ENCODE data around the gene MCOLN1.

Gene MCOLN1

GRCh38 chr19:7489609-7490044 is 32.8 kb upstream of the MCOLN1 start:
- Mint-ChIP-seq H3K4me1 (ENCODE audit: low read depth) (peaks cover 14% of the 10 kb centered on the region), H3K27me3 (ENCODE audit: low read depth) (no peaks in the 10 kb centered on the region), H3K27ac (peak overlapping the region; percentile 88), H3K36me3 (ENCODE audit: low read depth) (no peaks in the 10 kb centered on the region), H3K4me3 (peak overlapping the region; percentile 83), H3K9me3 (no peaks in the 10 kb centered on the region)

GRCh38 chr19:7492142-7492541 is 30.3 kb upstream of the MCOLN1 start:
- Mint-ChIP-seq H3K27ac (peak overlapping the region; percentile 8), H3K4me1 (ENCODE audit: low read depth) (peaks cover 14% of the 10 kb centered on the region), H3K36me3 (ENCODE audit: low read depth) (no peaks in the 10 kb centered on the region), H3K9me3 (no peaks in the 10 kb centered on the region), H3K27me3 (ENCODE audit: low read depth) (peaks cover 5% of the 10 kb centered on the region), H3K4me3 (no peak overlapping the region)

DNA sequence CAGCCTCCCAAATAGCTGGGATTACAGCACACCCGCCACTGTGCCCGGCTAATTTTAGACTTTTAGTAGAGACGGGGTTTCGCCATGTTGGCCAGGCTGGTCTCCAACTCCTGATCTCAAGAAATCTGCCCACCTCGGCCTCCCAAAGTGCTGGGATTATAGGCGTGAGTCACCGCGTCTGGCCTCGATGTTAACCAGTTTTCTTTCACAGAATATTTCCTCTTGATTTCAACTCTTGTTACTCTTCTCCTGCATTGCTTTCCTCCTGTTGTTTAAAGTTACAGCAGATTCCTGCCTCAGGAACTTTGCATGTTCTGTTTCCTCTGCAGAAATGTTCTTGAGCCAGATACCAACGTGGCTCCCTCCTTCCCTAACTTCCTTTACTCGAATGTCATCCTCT is 29.9 kb upstream of the MCOLN1 start:
- H3K36me3 Mint-ChIP-seq (ENCODE audit: low read depth) = no peaks in the 10 kb centered on the region
- peaks cover 5% of the 10 kb centered on the region for H3K27me3 Mint-ChIP-seq (ENCODE audit: low read depth)
- H3K4me3 Mint-ChIP-seq = no peak overlapping the region
- H3K4me1 Mint-ChIP-seq (ENCODE audit: low read depth) = peaks cover 14% of the 10 kb centered on the region
- H3K27ac Mint-ChIP-seq = peak overlapping the region; percentile 84
- no peaks in the 10 kb centered on the region for H3K9me3 Mint-ChIP-seq

DNA sequence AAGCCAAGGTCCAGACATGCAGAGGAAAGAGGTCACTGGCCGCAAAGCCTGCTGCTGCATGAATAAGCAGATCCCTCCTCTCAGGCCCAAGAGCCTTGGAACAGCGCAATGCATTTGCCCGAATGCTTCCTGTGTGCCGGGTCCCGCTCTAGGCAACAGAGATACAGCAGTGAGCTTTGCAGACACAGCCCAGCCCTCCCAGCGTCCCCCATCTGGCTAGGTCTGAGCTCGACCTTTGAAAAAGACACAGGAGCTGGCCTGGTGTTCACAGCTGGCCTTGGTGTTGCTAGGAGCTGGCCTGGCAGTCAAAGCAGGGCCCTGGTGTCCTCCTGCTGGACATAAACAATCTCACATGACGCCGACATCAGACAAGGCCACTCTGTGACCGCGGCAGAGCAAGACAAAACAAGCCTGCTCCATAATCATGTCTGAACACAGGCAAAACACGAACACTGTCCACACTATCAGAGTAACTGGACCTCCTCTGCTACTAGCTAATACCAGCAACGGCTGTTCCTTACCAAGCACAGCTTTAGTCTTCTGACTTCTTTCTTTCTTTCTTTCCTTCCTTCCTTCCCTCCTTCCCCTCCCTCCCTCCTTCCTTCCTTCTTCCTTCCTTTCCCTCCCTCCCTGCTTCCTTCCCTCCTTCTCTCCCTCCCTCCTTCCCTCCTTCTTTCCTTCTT is 27.9 kb upstream of the MCOLN1 start:
- Mint-ChIP-seq H3K27ac (no peak overlapping the region), H3K36me3 (ENCODE audit: low read depth) (no peaks in the 10 kb centered on the region), H3K4me3 (no peak overlapping the region), H3K4me1 (ENCODE audit: low read depth) (peaks cover 9% of the 10 kb centered on the region), H3K9me3 (no peaks in the 10 kb centered on the region), H3K27me3 (ENCODE audit: low read depth) (peaks cover 17% of the 10 kb centered on the region)

- no peak overlapping the region for H3K4me3 Mint-ChIP-seq
- peaks cover 4% of the 10 kb centered on the region for H3K4me1 Mint-ChIP-seq (ENCODE audit: low read depth)
- no peaks in the 10 kb centered on the region for H3K9me3 Mint-ChIP-seq
- no peak overlapping the region for H3K27ac Mint-ChIP-seq
- H3K27me3 Mint-ChIP-seq (ENCODE audit: low read depth) = peaks cover 34% of the 10 kb centered on the region
- H3K36me3 Mint-ChIP-seq (ENCODE audit: low read depth) = no peaks in the 10 kb centered on the region
These were observed 25.1 kb upstream of the MCOLN1 start for GRCh38 chr19:7497292-7497691.

DNA sequence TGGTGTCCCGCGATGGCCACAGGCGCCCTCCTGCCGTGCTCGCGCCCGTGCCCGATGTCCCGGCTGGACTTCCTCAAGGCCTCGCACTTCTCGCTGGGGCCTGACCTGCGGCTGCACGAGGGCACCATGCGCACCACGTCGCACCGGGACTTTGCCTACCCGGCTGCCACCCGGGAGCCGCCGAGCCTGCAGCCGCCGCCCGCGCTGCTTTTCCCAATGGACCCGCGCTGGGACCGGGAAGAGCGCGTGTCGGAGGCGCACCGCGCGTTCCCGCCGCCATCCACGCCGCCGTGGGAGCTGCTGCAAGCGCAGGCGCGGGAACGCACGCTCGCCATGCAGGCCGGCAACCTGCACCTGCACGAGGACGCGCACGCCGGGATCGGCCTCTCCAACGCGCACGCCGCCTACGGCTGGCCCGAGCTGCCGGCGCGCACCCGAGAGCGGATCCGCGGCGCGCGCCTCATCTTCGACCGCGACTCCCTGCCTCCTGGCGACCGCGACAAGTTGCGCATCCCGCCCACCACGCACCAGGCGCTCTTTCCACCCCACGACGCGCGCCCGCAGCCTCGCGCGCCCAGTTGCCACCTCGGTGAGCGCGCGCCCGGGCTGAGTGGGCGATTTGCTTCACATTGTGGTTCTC is 21.5 kb upstream of the MCOLN1 start:
- no peak overlapping the region for H3K27ac Mint-ChIP-seq

GRCh38 chr19:7502552-7502951 is 19.9 kb upstream of the MCOLN1 start:
- H3K27me3 Mint-ChIP-seq (ENCODE audit: low read depth) = peaks cover 37% of the 10 kb centered on the region
- H3K36me3 Mint-ChIP-seq (ENCODE audit: low read depth) = no peaks in the 10 kb centered on the region
- H3K4me3 Mint-ChIP-seq = no peak overlapping the region
- peaks cover 7% of the 10 kb centered on the region for H3K4me1 Mint-ChIP-seq (ENCODE audit: low read depth)
- no peaks in the 10 kb centered on the region for H3K9me3 Mint-ChIP-seq
- H3K27ac Mint-ChIP-seq = no peak overlapping the region

More for the DNA sequence above, 21.5 kb upstream of the MCOLN1 start:
- Mint-ChIP-seq H3K9me3 (no peaks in the 10 kb centered on the region), H3K36me3 (ENCODE audit: low read depth) (no peaks in the 10 kb centered on the region), H3K4me3 (peak overlapping the region; percentile 21), H3K27me3 (ENCODE audit: low read depth) (peaks cover 42% of the 10 kb centered on the region), H3K4me1 (ENCODE audit: low read depth) (peaks cover 4% of the 10 kb centered on the region)

- Mint-ChIP-seq H3K4me1 (ENCODE audit: low read depth) (peaks cover 7% of the 10 kb centered on the region), H3K4me3 (no peak overlapping the region), H3K27me3 (ENCODE audit: low read depth) (peaks cover 23% of the 10 kb centered on the region), H3K9me3 (no peaks in the 10 kb centered on the region), H3K27ac (no peak overlapping the region), H3K36me3 (ENCODE audit: low read depth) (no peaks in the 10 kb centered on the region)
These were observed 17.7 kb upstream of the MCOLN1 start for GRCh38 chr19:7504684-7505083.

DNA sequence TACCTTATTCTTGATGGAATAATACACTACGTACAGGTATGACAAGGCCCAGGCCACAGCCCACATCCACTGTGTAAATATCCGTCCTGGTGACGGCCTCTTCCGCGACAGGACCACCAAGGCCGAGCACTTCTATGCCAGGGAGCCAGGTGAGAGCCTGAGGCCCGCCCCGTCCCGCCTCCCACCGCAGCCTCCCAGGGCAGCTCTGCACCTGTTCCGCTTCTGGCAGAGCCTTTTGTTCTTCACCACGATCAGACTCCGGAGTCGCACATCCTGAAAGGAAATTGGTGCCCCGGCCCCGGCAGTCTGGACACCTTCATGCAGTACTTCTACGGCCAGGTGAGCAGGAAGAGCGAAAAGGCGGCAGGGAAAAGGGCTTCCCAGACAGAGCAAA is 17.1 kb upstream of the MCOLN1 start:
- peaks cover 19% of the 10 kb centered on the region for H3K27me3 Mint-ChIP-seq (ENCODE audit: low read depth)
- no peak overlapping the region for H3K27ac Mint-ChIP-seq
- peak overlapping the region; percentile 21 for H3K4me3 Mint-ChIP-seq
- H3K9me3 Mint-ChIP-seq = no peaks in the 10 kb centered on the region
- no peaks in the 10 kb centered on the region for H3K36me3 Mint-ChIP-seq (ENCODE audit: low read depth)
- peaks cover 7% of the 10 kb centered on the region for H3K4me1 Mint-ChIP-seq (ENCODE audit: low read depth)

GRCh38 chr19:7505682-7506384 is 16.6 kb upstream of the MCOLN1 start:
- Mint-ChIP-seq H3K27ac (no peak overlapping the region), H3K4me1 (ENCODE audit: low read depth) (peaks cover 7% of the 10 kb centered on the region), H3K27me3 (ENCODE audit: low read depth) (peaks cover 19% of the 10 kb centered on the region), H3K36me3 (ENCODE audit: low read depth) (no peaks in the 10 kb centered on the region), H3K4me3 (peak overlapping the region; percentile 21), H3K9me3 (no peaks in the 10 kb centered on the region)

DNA sequence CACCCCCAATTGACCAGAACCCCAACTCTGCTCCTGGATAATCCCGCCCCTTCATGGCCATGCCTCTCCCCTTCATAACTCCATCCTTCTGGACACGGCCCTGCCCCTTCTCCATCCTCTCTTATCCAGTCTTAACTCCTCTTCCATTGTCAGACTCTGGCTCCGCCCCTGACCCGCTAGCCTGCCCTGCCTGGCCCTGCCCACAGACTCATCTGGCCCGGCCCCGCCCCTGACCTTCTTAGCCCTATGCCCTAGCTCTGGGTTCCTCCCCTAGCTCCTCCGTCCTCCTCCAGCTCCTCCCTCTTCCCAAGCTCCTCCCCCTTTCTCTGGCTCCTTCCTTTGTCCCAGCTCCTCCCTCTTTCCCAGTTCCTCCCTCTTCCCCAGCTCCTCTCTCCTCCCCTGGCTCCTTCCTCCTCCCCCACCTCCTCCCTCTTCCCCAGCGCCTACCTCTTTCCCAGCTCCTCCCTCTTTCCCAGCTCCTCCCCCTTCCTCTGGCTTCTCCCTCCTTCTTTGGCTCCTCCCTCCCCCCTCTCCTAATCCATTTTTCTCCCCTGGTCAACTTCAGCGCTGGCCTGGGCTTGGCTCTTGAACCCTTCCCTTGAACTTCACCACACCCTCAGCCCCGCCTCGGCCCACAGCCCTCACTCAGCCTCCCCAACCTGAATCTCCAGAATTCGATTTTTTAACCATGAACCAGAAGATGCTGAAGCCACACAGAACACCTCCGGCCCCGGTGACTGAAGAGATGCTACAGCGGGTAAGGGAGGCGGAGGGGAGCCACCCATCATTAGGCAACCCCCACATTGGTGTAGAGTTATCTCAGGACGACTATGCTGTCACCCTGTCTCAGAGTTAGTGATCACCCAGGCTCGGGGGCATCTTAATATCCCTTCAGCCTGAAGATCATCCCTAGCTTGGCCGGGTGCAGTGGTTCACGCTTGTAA is 15.8 kb upstream of the MCOLN1 start:
- H3K4me1 Mint-ChIP-seq (ENCODE audit: low read depth) = peaks cover 7% of the 10 kb centered on the region
- peaks cover 13% of the 10 kb centered on the region for H3K27me3 Mint-ChIP-seq (ENCODE audit: low read depth)
- H3K36me3 Mint-ChIP-seq (ENCODE audit: low read depth) = no peaks in the 10 kb centered on the region
- no peak overlapping the region for H3K27ac Mint-ChIP-seq
- H3K4me3 Mint-ChIP-seq = peak overlapping the region; percentile 34
- H3K9me3 Mint-ChIP-seq = no peaks in the 10 kb centered on the region

GRCh38 chr19:7507884-7508283 is 14.5 kb upstream of the MCOLN1 start:
- no peak overlapping the region for H3K4me3 Mint-ChIP-seq
- H3K27me3 Mint-ChIP-seq (ENCODE audit: low read depth) = peaks cover 5% of the 10 kb centered on the region

GRCh38 chr19:7509625-7510024 is 12.8 kb upstream of the MCOLN1 start:
- H3K4me1 Mint-ChIP-seq (ENCODE audit: low read depth) = peaks cover 7% of the 10 kb centered on the region
- peaks cover 11% of the 10 kb centered on the region for H3K27me3 Mint-ChIP-seq (ENCODE audit: low read depth)
- H3K9me3 Mint-ChIP-seq = no peaks in the 10 kb centered on the region
- H3K4me3 Mint-ChIP-seq = no peak overlapping the region
- no peaks in the 10 kb centered on the region for H3K36me3 Mint-ChIP-seq (ENCODE audit: low read depth)
- no peak overlapping the region for H3K27ac Mint-ChIP-seq

More at GRCh38 chr19:7507884-7508283, 14.5 kb upstream of the MCOLN1 start:
- Mint-ChIP-seq H3K4me1 (ENCODE audit: low read depth) (peaks cover 7% of the 10 kb centered on the region), H3K27ac (no peak overlapping the region), H3K36me3 (ENCODE audit: low read depth) (no peaks in the 10 kb centered on the region), H3K9me3 (no peaks in the 10 kb centered on the region)

GRCh38 chr19:7512400-7512851 is 10.0 kb upstream of the MCOLN1 start:
- H3K4me3 Mint-ChIP-seq = no peak overlapping the region
- peaks cover 6% of the 10 kb centered on the region for H3K4me1 Mint-ChIP-seq (ENCODE audit: low read depth)
- H3K9me3 Mint-ChIP-seq = no peaks in the 10 kb centered on the region
- H3K27me3 Mint-ChIP-seq (ENCODE audit: low read depth) = peaks cover 28% of the 10 kb centered on the region
- H3K36me3 Mint-ChIP-seq (ENCODE audit: low read depth) = peaks cover 3% of the 10 kb centered on the region
- no peak overlapping the region for H3K27ac Mint-ChIP-seq
